ENCODE measurements around the gene RBM20. TPM values are rescaled to one million over a fixed set of nuclear protein-coding genes. Genes with fewer than 3 reads are reported as not detected.

The RBM20 gene
- total RNA-seq, 1 experiment from 2014 or later = 0.17 TPM

- H3K56ac ChIP-seq (ENCODE audit: insufficient read length, low read depth, low read length) = no peak overlapping the region
- H3K23ac ChIP-seq (ENCODE audit: insufficient read length, low read depth, low read length) = no peak overlapping the region
- H3K23me2 ChIP-seq (ENCODE audit: insufficient read length, low read depth, low read length, poor library complexity, severe bottlenecking) = no peaks in the 10 kb centered on the region
- Mint-ChIP-seq H3K9me3 (no peaks in the 10 kb centered on the region), H3K4me1 (peaks cover 8% of the 10 kb centered on the region in 2 experiments), H3K4me3 (peak overlapping the region in 1 of 2 experiments; percentile 47; a peak in 1 of 5 replicates), H3K27me3 (ENCODE audit: low read depth) (no peaks in the 10 kb centered on the region; the same call in none of the 2 replicates), H3K27ac (peak overlapping the region in 1 of 3 experiments; percentile 30; a peak in 1 of 7 replicates), H3K36me3 (ENCODE audit: insufficient read depth in 1 of 3, low read depth in 3 of 3) (no peaks in the 10 kb centered on the region)
- no peaks in the 10 kb centered on the region for H3K79me1 ChIP-seq (ENCODE audit: insufficient read depth, low read depth, low read length, poor library complexity, severe bottlenecking)
- H3K4me1 ChIP-seq (ENCODE audit: insufficient read depth, low read length) = no peaks in the 10 kb centered on the region
- no peaks in the 10 kb centered on the region for H4K20me1 ChIP-seq (ENCODE audit: control insufficient read depth, insufficient read depth, insufficient read length)
- H4K5ac ChIP-seq (ENCODE audit: insufficient read length, low read depth, low read length) = no peak overlapping the region
- H2BK12ac ChIP-seq (ENCODE audit: insufficient read length, low read depth, low read length) = no peak overlapping the region
- no peak overlapping the region for H2BK20ac ChIP-seq (ENCODE audit: low read depth, low read length, poor library complexity, severe bottlenecking)
- H2AK5ac ChIP-seq (ENCODE audit: insufficient read length, low read length) = no peak overlapping the region
- no peak overlapping the region for H3K27ac ChIP-seq (ENCODE audit: insufficient read length, low read depth, low read length)
- no peak overlapping the region for H4K91ac ChIP-seq (ENCODE audit: insufficient read length, low read depth, low read length)
- no peak overlapping the region for H3K4me2 ChIP-seq (ENCODE audit: insufficient read depth, insufficient read length, low read length)
- H2BK120ac ChIP-seq (ENCODE audit: low read depth, low read length, poor library complexity, severe bottlenecking) = no peak overlapping the region
- H2AFZ ChIP-seq (ENCODE audit: low read length) = no peak overlapping the region
- WGBS (ENCODE audit: extremely low coverage, insufficient read length, low lambda C conversion rate) = no CpG with 5 or more reads among the region's 7 CpGs
- DNase-seq = no peak
- H3K14ac ChIP-seq (ENCODE audit: insufficient read depth, low read length) = no peak overlapping the region
- no peaks in the 10 kb centered on the region for H3K27me3 ChIP-seq (ENCODE audit: insufficient read depth, low read length)
- H3K4ac ChIP-seq (ENCODE audit: low read depth, low read length) = no peak overlapping the region
- H3K9ac ChIP-seq (ENCODE audit: extremely low read depth, insufficient read length, low read length) = no peak overlapping the region
- H4K8ac ChIP-seq (replicated peaks; ENCODE audit: insufficient read length, low read depth, low read length) = no peak overlapping the region
- H2BK5ac ChIP-seq (ENCODE audit: insufficient read length, low read length) = no peak overlapping the region
- H3K79me2 ChIP-seq (ENCODE audit: insufficient read depth, low read length) = no peaks in the 10 kb centered on the region
- H3K9me3 ChIP-seq (ENCODE audit: control insufficient read depth, low read depth, low read length) = no peaks in the 10 kb centered on the region
- no peak overlapping the region for H3T11ph ChIP-seq (ENCODE audit: low read length)
- H3K18ac ChIP-seq (ENCODE audit: insufficient read length, low read depth, low read length) = no peak overlapping the region
- TF ChIP-seq, protein P1, sequence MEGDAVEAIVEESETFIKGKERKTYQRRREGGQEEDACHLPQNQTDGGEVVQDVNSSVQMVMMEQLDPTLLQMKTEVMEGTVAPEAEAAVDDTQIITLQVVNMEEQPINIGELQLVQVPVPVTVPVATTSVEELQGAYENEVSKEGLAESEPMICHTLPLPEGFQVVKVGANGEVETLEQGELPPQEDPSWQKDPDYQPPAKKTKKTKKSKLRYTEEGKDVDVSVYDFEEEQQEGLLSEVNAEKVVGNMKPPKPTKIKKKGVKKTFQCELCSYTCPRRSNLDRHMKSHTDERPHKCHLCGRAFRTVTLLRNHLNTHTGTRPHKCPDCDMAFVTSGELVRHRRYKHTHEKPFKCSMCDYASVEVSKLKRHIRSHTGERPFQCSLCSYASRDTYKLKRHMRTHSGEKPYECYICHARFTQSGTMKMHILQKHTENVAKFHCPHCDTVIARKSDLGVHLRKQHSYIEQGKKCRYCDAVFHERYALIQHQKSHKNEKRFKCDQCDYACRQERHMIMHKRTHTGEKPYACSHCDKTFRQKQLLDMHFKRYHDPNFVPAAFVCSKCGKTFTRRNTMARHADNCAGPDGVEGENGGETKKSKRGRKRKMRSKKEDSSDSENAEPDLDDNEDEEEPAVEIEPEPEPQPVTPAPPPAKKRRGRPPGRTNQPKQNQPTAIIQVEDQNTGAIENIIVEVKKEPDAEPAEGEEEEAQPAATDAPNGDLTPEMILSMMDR (conservative IDR thresholded peaks at IDR 0.05) = no peak
- no peak overlapping the region for H2BK15ac ChIP-seq (ENCODE audit: low read depth, low read length)
Observed at GRCh38 chr10:110802551-110803238, 158.6 kb downstream of the RBM20 start.
